NCI-H187 (cell line): Measurements from ENCODE around the gene TDRD1.
"Not testable (repeated sequence)": the region's sequence is repeated elsewhere in the genome, so short reads cannot be mapped to it uniquely, and the experiment has no call there.

ENCODE experiments used
- DNase-seq, 2 experiments: peaks; one replicate each; lab custom pipeline; 2025; lab: John Stamatoyannopoulos, UW

The TDRD1 gene, protein sequence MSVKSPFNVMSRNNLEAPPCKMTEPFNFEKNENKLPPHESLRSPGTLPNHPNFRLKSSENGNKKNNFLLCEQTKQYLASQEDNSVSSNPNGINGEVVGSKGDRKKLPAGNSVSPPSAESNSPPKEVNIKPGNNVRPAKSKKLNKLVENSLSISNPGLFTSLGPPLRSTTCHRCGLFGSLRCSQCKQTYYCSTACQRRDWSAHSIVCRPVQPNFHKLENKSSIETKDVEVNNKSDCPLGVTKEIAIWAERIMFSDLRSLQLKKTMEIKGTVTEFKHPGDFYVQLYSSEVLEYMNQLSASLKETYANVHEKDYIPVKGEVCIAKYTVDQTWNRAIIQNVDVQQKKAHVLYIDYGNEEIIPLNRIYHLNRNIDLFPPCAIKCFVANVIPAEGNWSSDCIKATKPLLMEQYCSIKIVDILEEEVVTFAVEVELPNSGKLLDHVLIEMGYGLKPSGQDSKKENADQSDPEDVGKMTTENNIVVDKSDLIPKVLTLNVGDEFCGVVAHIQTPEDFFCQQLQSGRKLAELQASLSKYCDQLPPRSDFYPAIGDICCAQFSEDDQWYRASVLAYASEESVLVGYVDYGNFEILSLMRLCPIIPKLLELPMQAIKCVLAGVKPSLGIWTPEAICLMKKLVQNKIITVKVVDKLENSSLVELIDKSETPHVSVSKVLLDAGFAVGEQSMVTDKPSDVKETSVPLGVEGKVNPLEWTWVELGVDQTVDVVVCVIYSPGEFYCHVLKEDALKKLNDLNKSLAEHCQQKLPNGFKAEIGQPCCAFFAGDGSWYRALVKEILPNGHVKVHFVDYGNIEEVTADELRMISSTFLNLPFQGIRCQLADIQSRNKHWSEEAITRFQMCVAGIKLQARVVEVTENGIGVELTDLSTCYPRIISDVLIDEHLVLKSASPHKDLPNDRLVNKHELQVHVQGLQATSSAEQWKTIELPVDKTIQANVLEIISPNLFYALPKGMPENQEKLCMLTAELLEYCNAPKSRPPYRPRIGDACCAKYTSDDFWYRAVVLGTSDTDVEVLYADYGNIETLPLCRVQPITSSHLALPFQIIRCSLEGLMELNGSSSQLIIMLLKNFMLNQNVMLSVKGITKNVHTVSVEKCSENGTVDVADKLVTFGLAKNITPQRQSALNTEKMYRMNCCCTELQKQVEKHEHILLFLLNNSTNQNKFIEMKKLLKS

DNA sequence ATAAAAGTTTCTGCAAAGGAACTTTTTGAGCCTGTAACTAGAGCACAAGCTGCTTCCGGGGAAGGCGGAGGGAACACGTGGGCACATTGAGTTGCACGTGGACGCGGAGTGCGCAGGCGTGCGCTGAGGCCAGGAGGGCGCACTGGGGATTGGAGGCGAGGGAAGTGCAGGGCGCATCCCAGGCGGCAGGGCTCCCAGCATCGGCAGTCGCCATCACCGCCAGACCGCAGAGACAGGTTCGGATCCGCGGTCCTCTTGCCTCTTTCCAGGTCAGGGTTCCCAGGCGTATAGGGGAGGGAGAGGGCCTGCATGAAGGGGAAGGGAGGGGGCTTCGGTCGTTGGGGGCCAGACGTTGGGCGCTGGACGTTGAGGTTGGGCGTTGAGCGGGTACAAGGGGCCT lies at the start of gene TDRD1:
Gene TDRD1, plus strand, starts transcription at position 206 of the 400 bp plus-strand sequence. CDS start 8,479 bp downstream, outside the sequence.
- DNase-seq: no peak

DNA sequence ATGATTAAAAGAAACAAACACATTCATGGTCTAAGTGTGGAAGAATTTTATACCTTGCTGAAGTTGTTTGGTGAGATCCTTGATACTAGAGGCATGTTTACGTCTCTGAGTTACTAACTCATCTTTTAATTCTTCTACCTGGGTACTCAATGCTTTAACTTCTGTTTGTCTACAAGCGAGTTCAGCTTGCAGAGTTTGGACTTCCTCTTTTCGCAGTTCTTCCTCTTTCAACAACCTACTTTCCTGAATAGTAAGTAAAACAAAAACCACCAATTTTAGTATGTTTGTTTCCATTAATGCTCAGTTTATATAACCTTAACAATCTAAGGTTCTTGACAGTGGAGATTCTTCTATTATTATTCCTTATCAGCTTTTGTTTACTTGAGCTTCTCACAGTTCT lies 48.1 kb upstream of the TDRD1 start:
- DNase-seq: no peak

DNA sequence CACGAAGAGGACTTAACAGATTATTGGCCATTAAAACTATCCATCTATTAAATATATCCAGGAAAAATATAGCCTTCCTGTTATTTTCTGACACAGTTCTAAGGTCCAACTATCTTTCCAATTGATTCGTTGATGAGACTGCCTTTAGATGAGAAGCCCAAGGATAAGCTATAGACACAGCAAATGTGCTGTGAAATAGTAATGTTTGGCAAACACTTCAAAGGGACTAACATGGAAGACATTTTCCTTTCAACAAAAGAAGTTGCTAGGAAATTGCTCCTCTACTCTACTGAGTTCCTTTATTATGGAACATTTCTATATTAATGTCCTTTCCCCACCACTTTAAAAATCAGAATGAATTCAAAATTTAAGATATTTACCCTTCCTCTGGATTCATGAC lies 43.7 kb upstream of the TDRD1 start:
- DNase-seq: no peak

DNA sequence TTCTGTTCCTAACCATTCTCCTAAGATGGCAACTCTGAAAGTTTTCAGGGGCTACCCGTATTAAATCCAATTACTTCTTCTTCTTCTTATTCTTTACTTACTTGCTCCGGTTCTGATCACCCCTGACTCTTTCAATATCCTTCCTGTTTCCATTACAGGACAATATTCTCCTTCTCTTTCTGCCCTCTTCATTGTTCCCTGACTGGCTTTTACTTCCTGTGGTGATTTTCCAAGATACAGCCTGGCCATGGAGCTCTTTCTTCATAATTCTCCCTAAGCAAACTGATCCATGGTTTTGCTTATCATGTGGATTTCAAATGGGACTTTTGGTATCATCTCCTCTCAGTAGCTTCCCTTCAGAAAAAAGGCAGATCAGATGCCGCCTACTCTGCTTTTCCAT lies 40.6 kb upstream of the TDRD1 start:
- DNase-seq: no peak

DNA sequence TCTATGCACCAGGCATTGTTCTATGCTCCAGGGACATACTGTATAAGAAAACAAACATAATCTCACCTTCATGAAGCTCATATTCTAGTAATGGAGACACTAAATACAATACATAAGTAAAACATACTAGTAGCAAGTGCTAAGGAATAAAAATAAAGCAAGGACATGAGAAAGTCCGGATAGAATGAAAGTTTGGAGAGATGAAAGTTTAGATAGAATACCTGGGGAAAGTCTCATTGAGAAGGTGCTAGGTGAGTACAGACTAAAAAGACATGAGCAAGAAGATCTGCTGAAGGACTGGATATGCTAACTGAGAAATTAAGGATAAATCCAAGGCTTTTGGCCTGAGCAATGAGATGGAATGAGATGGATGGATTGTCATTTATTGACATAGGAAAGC lies 39.1 kb upstream of the TDRD1 start:
- no peak for DNase-seq

DNA sequence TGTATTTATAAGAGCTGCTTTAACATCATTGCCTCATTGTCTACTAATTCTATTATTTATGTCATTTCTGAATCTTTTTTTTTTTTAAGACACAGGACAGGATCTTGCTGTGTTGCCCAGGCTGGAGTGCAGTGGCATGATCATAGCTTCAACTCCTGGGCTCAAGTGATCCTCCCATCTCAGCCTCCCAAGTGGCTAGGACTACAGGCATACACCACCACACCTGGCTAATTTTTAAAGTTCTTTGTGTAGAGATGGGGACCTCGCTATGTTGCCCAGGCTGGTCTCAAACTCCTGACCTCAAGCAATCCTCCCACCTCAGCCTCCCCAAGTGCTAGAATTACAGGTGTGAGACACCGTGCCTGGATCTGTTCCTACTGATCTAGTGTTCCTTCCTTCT lies 38.3 kb upstream of the TDRD1 start:
- not testable (repeated sequence) for DNase-seq

DNA sequence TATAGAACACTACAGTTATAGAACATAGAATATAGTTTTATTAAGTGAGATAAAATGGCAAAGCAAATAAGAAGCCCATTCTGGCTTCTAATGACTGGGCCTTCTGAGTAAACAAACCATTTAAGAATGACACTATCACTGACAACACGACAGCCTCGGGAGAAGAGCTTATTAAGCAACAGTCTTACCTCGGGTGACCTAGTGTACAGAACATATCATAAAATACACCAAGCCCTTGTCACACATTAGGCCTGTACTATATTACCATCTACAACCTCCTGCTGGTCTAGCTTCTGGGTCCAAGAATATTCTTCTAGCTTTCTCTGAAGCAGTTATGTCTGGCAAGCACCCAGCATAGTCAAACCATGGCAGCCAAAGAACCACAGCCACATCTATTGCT lies 37.1 kb upstream of the TDRD1 start:
- no peak for DNase-seq

DNA sequence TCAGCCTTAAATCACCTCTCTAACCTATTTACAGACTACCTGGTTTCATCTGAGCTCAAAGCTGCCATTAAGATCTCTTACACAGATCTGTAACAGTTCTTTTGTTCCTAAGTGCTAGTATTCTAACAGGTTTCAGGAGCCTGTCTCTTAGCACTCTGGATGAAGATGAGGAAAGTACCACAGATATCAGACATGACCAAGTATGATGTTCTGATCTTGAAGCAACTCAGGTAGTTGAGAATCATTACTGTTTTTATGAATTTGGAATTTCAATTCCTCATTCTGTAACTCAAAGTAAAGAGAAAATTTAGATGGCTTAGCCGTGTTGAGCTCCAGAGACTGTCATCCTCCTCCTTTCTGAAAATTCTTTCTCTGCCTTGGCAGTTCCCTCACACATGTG lies 36.0 kb upstream of the TDRD1 start:
- no peak for DNase-seq

DNA sequence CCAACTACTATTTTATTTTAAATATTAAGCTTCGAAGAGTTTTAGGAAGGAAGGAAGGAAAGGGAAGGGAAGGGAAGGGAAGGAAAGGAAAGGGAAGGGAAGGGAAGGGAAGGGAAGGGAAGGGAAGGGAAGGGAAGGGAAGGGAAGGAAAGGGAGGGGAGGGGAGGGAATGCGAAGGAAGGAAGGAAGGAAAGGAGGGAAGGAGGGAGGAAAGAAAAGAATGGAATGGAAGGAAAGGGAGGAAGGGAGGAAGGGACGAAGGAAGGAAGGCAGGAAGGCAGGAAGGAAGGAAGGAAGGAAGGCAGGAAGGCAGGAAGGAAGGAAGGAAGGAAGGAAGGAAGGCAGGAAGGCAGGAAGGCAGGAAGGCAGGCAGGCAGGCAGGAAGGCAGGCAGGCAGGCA lies 29.7 kb upstream of the TDRD1 start:
- not testable (repeated sequence) for DNase-seq

DNA sequence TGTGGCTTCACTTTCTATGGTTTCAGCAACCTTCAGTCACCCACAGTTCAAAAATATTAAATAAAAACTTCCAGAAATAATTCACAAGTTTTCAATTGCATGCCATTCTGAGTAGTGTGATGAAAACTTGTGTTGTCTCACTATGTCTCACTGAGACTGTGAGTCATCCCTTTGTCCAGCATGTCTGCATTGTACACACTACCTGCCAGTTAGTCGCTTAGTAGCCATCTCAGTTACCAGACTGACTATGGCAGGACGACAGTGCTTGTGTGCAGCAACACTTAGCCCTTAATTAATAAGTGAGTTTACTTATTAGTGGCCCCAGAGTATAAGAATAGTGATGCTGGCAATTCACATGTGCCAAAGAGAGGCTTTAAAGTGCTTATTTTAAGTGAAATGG lies 27.7 kb upstream of the TDRD1 start:
- DNase-seq: no peak

DNA sequence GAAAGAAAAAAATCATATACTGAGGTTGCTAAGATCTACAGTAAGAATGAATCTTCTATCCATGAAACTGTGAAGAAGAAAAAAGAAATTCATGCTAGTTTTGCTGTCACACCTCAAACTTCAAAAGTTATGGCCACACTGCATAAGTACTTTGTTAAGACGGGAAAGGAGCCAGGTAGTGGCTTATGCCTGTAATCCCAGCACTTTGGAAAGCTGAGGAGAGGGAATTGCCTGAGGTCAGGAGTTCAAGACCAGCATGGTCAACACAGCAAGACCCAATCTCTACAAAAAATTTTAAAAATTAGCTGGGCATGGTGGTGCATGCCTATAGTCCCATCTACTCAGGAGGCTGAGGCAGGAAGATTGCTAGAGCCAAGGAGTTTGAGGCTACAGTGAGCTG lies 27.3 kb upstream of the TDRD1 start:
- no peak for DNase-seq

DNA sequence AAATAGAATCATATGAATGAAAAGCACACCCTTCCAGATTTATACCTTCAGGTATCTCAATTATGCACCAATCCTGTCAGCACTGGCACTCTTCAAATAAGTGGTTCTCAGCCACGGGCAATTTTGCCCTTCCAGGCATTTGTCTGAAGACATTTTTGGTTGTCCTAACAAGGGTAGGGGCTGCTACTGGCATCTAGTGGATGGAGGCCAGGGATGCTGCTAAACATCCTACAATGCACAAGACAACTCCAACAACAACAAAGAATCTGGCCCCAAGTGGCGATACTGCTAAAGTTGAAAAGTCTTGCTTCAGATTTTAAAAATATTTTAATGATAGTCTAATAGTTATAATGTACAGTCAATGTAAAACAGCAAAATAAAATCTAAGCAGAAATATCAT lies 21.2 kb upstream of the TDRD1 start:
- DNase-seq: no peak

DNA sequence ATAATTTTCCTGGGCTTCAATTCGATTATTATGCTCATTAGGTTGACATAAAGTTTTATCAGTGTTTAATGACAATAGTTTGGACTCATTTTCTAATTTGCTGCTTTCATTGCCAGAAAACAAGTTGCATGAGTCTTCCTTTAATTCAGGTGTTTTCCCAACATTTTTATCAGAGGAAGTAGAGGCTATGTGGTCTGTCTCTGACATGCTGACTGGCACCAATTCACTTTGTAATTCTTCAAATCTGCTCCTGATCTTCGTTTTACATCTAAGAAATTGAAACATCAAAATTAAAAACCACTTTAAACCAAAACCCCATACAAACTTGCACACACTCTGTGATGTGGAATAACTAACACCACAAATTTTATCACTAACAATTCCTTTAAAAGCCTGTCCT lies 16.1 kb upstream of the TDRD1 start:
- DNase-seq: no peak

DNA sequence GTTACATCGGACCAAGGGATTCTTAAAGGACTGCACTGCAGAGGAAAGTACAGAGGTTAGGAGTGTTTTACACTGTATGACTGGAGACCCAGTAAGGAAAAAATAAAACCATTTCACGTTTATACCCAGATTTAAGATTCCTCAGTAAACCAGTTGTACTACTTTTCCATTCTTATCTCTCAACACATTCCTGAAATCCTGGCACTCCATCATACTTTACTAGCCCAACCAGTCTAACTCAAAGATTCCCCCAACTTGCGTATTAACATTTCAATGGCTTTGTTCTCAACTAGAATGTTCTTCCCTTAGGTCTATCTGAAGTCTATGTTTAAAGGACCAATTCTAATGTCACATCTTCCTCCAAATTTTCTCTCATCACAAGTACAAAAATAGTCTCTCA lies 13.1 kb upstream of the TDRD1 start:
- no peak for DNase-seq

DNA sequence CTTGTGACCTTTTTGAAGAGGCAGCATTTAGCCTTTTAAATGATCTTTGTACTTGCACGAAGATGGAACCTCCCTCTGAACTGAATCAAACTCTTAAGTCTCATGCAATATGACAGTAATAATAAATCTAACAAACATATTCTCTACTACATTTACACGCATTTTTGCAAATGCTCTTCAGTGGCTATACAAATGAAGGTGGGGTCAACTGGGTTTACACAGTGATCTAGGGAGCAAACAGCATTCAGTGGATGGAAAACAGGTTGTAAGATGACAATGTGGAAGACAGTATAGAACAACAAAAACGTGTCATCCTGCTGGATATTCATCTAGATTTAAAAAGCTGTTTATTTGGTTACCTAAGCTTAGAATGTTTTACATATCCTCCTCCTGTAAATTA lies 12.7 kb upstream of the TDRD1 start:
- no peak for DNase-seq

DNA sequence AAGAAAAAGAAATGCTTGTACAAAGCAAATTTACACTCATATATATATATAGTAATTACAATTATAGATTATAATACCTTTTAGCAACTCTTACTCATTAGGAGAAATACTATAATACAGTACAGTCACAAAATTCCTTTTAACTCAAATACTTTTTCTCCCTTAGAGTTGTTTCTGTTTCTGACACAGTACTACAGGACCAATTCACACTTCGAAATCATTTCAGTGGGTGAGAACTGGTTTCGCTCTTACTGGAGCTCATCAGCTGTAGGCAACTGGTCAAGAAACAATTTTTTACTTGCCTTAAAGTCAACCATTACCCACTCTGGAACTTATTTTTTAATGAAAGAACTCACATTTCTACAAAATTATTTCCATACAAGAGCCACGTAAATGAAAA lies 11.2 kb upstream of the TDRD1 start:
- DNase-seq: no peak

DNA sequence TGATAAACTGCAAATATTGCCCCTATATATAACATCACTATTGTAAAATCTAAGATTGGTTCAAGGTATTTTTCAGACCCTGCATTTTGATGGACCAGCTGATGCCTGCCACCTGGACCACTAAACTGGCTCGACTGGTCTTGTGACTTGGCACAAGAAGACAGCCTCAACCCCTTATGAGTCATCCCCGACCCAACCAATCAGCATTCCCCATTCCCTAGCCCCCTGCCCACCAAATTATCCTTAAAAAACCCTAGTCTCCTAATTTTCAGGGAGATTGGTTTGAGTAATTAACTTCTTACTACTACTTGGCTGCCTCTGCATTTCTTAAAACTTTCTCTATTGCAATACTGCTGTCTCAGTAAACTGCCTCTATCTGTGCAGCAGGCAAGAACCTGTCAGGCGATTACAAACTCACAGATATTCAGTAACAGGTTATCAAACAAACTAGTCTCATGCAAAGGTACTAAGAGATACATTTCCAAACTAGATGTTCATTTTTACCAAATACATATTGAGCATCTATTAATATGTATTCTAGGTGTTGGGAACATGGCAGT lies 10.6 kb upstream of the TDRD1 start:
- DNase-seq: no peak

DNA sequence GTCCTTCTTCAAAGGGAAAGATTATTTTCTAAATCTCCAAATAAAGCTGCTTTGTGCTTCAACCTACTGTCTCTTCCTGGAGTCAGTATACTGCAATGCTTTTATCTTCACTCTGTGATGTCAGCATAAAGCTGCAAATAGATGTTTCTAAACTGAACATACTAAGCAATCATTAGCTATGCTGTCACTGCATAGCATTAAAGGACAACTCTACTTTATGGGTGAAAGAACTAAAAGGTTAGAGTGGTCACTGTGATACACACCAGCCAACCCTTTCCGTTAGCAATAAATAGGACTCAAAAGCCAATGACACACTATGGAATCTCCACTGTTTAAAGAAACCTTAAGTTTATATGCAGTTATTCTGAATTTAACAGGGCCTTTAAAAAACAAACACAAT lies 6.9 kb upstream of the TDRD1 start:
- DNase-seq: no peak

DNA sequence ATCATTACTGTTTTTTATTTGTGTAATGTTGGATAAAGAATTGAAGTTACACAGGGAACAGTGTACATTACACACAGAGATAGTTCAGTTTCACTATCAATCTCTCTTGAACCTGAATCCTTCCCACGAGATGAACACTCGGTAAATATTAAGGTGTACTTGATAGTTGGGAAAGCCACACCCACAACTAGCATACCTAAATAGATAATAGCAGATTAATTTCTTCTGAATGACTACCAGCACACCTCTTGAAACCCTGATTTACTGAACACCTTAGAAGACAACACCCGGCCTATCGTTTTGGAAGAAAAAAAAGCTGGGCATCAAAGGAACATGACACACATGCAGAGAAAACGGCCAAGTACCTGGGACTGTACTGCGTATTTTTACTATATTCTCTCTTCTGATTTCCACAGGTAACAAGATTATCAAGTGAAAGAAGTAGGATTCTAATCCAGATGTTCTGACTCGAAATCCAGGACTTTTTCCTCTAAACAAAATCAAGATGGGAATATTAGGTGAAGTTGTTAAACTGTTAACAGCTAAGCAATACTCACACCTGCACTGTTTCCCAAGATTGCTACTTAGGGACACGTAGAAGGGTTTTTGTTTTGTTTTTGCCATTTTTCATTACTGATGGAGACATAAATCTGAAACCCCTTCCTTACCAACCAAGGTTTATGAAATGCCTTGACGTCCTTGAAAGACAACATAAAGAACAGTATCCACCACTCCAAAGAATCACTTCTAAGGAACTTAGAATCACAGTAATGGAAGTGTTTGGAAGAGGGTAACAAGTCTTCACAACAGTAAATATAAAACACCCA lies 6.2 kb upstream of the TDRD1 start:
- DNase-seq: no peak

DNA sequence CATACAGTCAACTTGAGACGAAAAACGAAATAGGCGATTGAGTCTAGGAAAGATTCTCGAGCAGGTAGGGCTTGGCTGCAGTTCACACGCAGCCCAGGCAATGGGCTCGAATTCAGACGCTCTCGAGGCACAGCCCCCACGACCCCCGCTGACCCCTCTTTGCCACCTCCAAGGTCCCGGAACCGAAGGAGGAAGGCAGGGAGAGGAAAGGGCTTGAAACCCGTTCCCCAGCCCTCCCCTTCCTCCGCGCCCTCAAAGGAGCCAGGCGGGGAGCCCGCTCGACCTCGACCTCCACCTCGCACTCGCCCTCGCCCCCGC lies 5.6 kb upstream of the TDRD1 start:
- DNase-seq: no peak

DNA sequence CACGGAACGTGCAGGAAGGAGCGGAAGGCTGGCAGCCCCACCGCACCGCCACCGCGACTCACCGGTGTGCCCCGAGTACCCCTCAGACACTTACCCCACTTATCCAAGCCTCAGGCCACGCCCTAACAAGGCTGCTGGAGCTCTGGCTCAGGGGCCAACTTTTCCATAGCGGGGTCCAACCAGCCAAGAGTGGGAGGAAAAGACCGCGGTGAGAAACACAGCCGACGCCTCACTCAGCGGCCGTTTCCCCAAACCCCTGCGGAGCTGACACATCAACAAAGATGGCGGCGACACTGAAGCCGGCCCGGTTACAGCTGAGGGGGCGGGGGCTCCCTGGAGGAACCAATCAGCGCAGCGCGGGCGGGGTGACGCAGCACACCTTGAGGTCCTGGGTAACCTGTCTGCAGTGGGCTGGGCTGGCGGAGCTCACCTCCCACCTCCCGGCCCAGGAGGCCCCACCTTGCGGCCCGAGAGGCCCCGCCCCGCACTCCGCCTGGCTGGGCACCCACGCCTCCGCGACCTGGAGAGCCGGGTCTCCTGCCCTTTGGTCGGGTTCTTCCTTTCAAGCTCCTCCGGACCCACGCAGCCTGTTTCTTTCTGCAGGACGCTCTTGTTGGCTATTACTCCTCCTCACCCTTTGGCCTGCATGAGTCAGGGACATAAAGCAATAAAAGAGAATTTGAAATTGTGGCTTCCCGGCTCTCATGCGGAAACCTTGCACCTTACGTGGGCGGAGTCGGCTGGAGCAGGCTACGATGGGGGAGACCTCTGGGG lies 5.0 kb upstream of the TDRD1 start, which contains the start of gene CCDC186:
Gene CCDC186, minus strand, starts transcription at position 283 of the 774 bp plus-strand sequence. CDS start 10,935 bp downstream, outside the sequence.
- peak; percentile 73 to 94 for DNase-seq
